ENCODE data around the gene PDCD1. TPM values are rescaled to one million over a fixed set of nuclear protein-coding genes. Genes with fewer than 3 reads are reported as not detected.

The PDCD1 gene
- total RNA-seq, 1 donor = not detected

- DNase-seq (ENCODE audit: insufficient read length, low spot score, missing footprints) = peak; percentile 91
- peak overlapping the region; percentile 70 for H3K4me2 ChIP-seq (ENCODE audit: insufficient read depth, low read length)
- no peaks in the 10 kb centered on the region for H4K20me1 ChIP-seq (ENCODE audit: insufficient read depth, low read length)
- no peaks in the 10 kb centered on the region for H3K9me3 ChIP-seq (ENCODE audit: low read depth, low read length)
- H3K27me3 ChIP-seq (ENCODE audit: insufficient read depth, low read length) = peaks cover 22% of the 10 kb centered on the region
- no peak overlapping the region for H2AFZ ChIP-seq (ENCODE audit: low read length)
- H3K4me3 ChIP-seq (ENCODE audit: insufficient read depth, low read length) = peak overlapping the region; percentile 63
- H3K36me3 ChIP-seq (ENCODE audit: insufficient read depth, low read length) = no peaks in the 10 kb centered on the region
- no peak for TF ChIP-seq CTCF (IDR thresholded peaks at IDR 0.05; ENCODE audit: extremely low read depth, low read depth, low read length)
- peak overlapping the region; percentile 12 for H3K27ac ChIP-seq (ENCODE audit: low read depth, low read length)
- no peaks in the 10 kb centered on the region for H3K4me1 ChIP-seq (ENCODE audit: insufficient read depth, low read length)
- no peaks in the 10 kb centered on the region for H3K79me2 ChIP-seq (ENCODE audit: insufficient read depth, low read length)
Measured at GRCh38 chr2:241804326-241805229, 54.1 kb downstream of the PDCD1 start.

- H3K27me3 ChIP-seq (ENCODE audit: insufficient read depth, low read length) = peaks cover 22% of the 10 kb centered on the region
- H3K4me2 ChIP-seq (ENCODE audit: insufficient read depth, low read length) = peak overlapping the region; percentile 70
- no peak for TF ChIP-seq CTCF (IDR thresholded peaks at IDR 0.05; ENCODE audit: extremely low read depth, low read depth, low read length)
- H4K20me1 ChIP-seq (ENCODE audit: insufficient read depth, low read length) = no peaks in the 10 kb centered on the region
- H3K36me3 ChIP-seq (ENCODE audit: insufficient read depth, low read length) = no peaks in the 10 kb centered on the region
- H3K4me1 ChIP-seq (ENCODE audit: insufficient read depth, low read length) = no peaks in the 10 kb centered on the region
- DNase-seq (ENCODE audit: insufficient read length, low spot score, missing footprints) = peak; percentile 92
- no peaks in the 10 kb centered on the region for H3K79me2 ChIP-seq (ENCODE audit: insufficient read depth, low read length)
- H2AFZ ChIP-seq (ENCODE audit: low read length) = peak overlapping the region; percentile 77
- H3K9me3 ChIP-seq (ENCODE audit: low read depth, low read length) = no peaks in the 10 kb centered on the region
- H3K4me3 ChIP-seq (ENCODE audit: insufficient read depth, low read length) = peak overlapping the region; percentile 63
- H3K27ac ChIP-seq (ENCODE audit: low read depth, low read length) = no peak overlapping the region
Measured at GRCh38 chr2:241803387-241804325, 55.0 kb downstream of the PDCD1 start.

GRCh38 chr2:241802421-241803318 is 56.0 kb downstream of the PDCD1 start:
- H3K9me3 ChIP-seq (ENCODE audit: low read depth, low read length) = no peaks in the 10 kb centered on the region
- no peak overlapping the region for H2AFZ ChIP-seq (ENCODE audit: low read length)
- no peak for TF ChIP-seq CTCF (IDR thresholded peaks at IDR 0.05; ENCODE audit: extremely low read depth, low read depth, low read length)
- DNase-seq (ENCODE audit: insufficient read length, low spot score, missing footprints) = peak; percentile 56
- no peak overlapping the region for H3K27ac ChIP-seq (ENCODE audit: low read depth, low read length)
- H3K4me1 ChIP-seq (ENCODE audit: insufficient read depth, low read length) = no peaks in the 10 kb centered on the region
- H3K4me2 ChIP-seq (ENCODE audit: insufficient read depth, low read length) = peak overlapping the region; percentile 70
- peaks cover 25% of the 10 kb centered on the region for H3K27me3 ChIP-seq (ENCODE audit: insufficient read depth, low read length)
- H4K20me1 ChIP-seq (ENCODE audit: insufficient read depth, low read length) = no peaks in the 10 kb centered on the region
- H3K36me3 ChIP-seq (ENCODE audit: insufficient read depth, low read length) = no peaks in the 10 kb centered on the region
- H3K4me3 ChIP-seq (ENCODE audit: insufficient read depth, low read length) = peak overlapping the region; percentile 63
- H3K79me2 ChIP-seq (ENCODE audit: insufficient read depth, low read length) = no peaks in the 10 kb centered on the region
